Ovary (tissue), 9 donors: Measurements from ENCODE around the gene ETFRF1. TPM values are rescaled to one million over a fixed set of nuclear protein-coding genes. Genes with fewer than 3 reads are reported as not detected.

Experiments
- DNase-seq, 5 donors: peaks; one replicate each; pipeline ENCODE4 v3.0.0-alpha.2; 2019 to 2020
- H3K27ac ChIP-seq, 2 donors: fragments of 200-600 bp; one replicate each; pipeline versions ENCODE4 v1.5.1 to v1.8.0; 2019 to 2022
- H3K27me3 ChIP-seq: fragments of 200-600 bp; one replicate; pipeline ENCODE4 v1.8.0; 2022
- H3K36me3 ChIP-seq: fragments of 200-600 bp; sonication (generic); one replicate; pipeline ENCODE4 v1.5.1; 2019
- H3K4me1 ChIP-seq: one replicate; pipeline ENCODE4 v1.8.1; 2013; ENCODE audit warnings: mild to moderate bottlenecking, moderate library complexity; ENCODE audit not compliant: insufficient read depth
- H3K4me3 ChIP-seq: fragments of 200-600 bp; sonication (generic); one replicate; pipeline ENCODE4 v1.5.1; 2017
- H3K9me3 ChIP-seq, 2 donors: fragments of 200-600 bp in 1 of 2; sonication (generic) in 1 of 2; one replicate each; pipeline versions ENCODE4 v1.5.1 to v1.8.1; 2013 to 2019; ENCODE audit warnings: mild to moderate bottlenecking in 1 of 2, moderate library complexity in 1 of 2
- CTCF ChIP-seq, 3 donors: fragments of 450-650 bp in 2 of 3; fragments of 200-600 bp in 1 of 3; IDR thresholded peaks; one replicate each; pipeline versions ENCODE4 v1.5.1 to v1.8.0; 2016 to 2022; ENCODE audit warnings: antibody characterized with exemption in 3 of 3, mild to moderate bottlenecking in 1 of 3
- EP300 ChIP-seq: sonication (generic); formaldehyde crosslinking; IDR thresholded peaks from one replicate; pipeline ENCODE4 v1.6.1; 2017; ENCODE audit warnings: antibody characterized with exemption
- POLR2A ChIP-seq: fragments of 450-650 bp; IDR thresholded peaks from one replicate; pipeline ENCODE4 v1.6.1; 2017; ENCODE audit warnings: antibody characterized with exemption, mild to moderate bottlenecking, moderate library complexity
- WGBS, 3 donors: extraction: QIAGEN DNeasy Blood & Tissue Kit in 1 of 3; methylation state at CpG; one replicate each; pipeline versions ENCODE4 v1.1.5 to v1.1.7; 2013 to 2017; 5-methylcytosine and 5-hydroxymethylcytosine counted together
- intact Hi-C, 4 donors: fragments of 100-400 bp; cut with DNase I; formaldehyde crosslinking; loops; one replicate each; pipeline versions ENCODE4 v1.11.0 to v1.15.1; 2022 to 2023
- polyA plus RNA-seq, 2 donors: library from polyadenylated mRNA; stranded (reverse); fragments of 200-250 nt in 1 of 2; fragments of 350-450 nt in 1 of 2; fragmentation: Illumina TruSeq in 1 of 2; extraction: RNeasy Lipid Tissue Mini Kit (QIAGEN cat#74804) in 1 of 2; gene quantifications; one replicate each; pipeline ENCODE4 v1.2.3, GENCODE V29; 2013 to 2014
- total RNA-seq, 7 donors: library from RNA; depleted of rRNA in 2 of 7; stranded (reverse); fragments of >200 nt in 2 of 7; fragmentation: NEBNext Ultra II Directional in 3 of 7; extraction: Animal tissue kit (Norgen Biotek cat#: 25700) in 3 of 7; gene quantifications; one replicate each; pipeline versions ENCODE4 v1.1.0 to v1.2.4, GENCODE V29; 2016 to 2023
- donor health status: DM: no; HTN: no; CAD: no; lungs with moderate emphysema.
- donor health status: DM: no; HTN: no; CAD: no.
- donor health status: Bipolar disorder and iron deficiency.
- donor health status: DM: yes; HTN: yes; CAD: no.
- donor health status: DM: no; HTN: no; CAD: no.
- donor health status: DM: yes; HTN: yes; CAD: no.

ETFRF1 gene
- total and polyA plus RNA-seq, 9 donors: 18.2 to 40.1 (median 27.1) TPM

GRCh38 chr12:25200703-25201102 is 5.7 kb downstream of the ETFRF1 start:
- Histone ChIP-seq H3K4me1 (peaks cover 1% of the 10 kb centered on the region), H3K27ac (no peak overlapping the region), H3K36me3 (no peaks in the 10 kb centered on the region), H3K9me3 (no peaks in the 10 kb centered on the region), H3K4me3 (no peak overlapping the region), H3K27me3 (no peaks in the 10 kb centered on the region)
- DNase-seq: no peak
- intact Hi-C loops: loop anchor here in 1 of 4 donors (5.0 kb wide), 1 partner anchor 52 kb away; the partner anchor contains the start of gene KRAS
- 88 to 92% (median 92%) methylated on average over 1 of the region's 1 CpG for WGBS, 3 donors
- TF ChIP-seq EP300: no peak
- TF ChIP-seq CTCF (IDR thresholded peaks at IDR 0.05): no peak
- no peak for TF ChIP-seq POLR2A

GRCh38 chr12:25202137-25202536 is 7.1 kb downstream of the ETFRF1 start:
- Histone ChIP-seq H3K36me3 (no peaks in the 10 kb centered on the region), H3K4me3 (no peak overlapping the region), H3K27me3 (no peaks in the 10 kb centered on the region), H3K4me1 (peaks cover 1% of the 10 kb centered on the region), H3K9me3 (no peaks in the 10 kb centered on the region), H3K27ac (no peak overlapping the region)
- WGBS, 3 donors: 92 to 94% (median 94%) methylated on average over 2 of the region's 2 CpGs
- intact Hi-C loops: loop anchor here in 1 of 4 donors (5.0 kb wide), 1 partner anchor 50 kb away; the partner anchor contains the start of gene KRAS
- TF ChIP-seq EP300: no peak
- no peak for TF ChIP-seq POLR2A
- TF ChIP-seq CTCF (IDR thresholded peaks at IDR 0.05): no peak
- DNase-seq: no peak

- no peak for DNase-seq
- 98 to 99% (median 98%) methylated on average over 6 of the region's 6 CpGs for WGBS, 3 donors
- Histone ChIP-seq H3K4me1 (peaks cover 1% of the 10 kb centered on the region), H3K4me3 (no peak overlapping the region), H3K9me3 (no peaks in the 10 kb centered on the region), H3K27me3 (no peaks in the 10 kb centered on the region), H3K27ac (no peak overlapping the region), H3K36me3 (no peaks in the 10 kb centered on the region)
- no peak for TF ChIP-seq EP300
- no peak for TF ChIP-seq CTCF (IDR thresholded peaks at IDR 0.05)
- TF ChIP-seq POLR2A: no peak
- intact Hi-C loops: no loop called here
Observed at GRCh38 chr12:25207411-25207810, 12.4 kb downstream of the ETFRF1 start.

GRCh38 chr12:25207846-25208245 is 12.8 kb downstream of the ETFRF1 start:
- Histone ChIP-seq H3K27me3 (no peaks in the 10 kb centered on the region), H3K27ac (no peak overlapping the region), H3K4me1 (peaks cover 1% of the 10 kb centered on the region), H3K36me3 (no peaks in the 10 kb centered on the region), H3K9me3 (no peaks in the 10 kb centered on the region), H3K4me3 (no peak overlapping the region)
- TF ChIP-seq POLR2A (no peak), EP300 (no peak), CTCF (IDR thresholded peaks at IDR 0.05) (no peak)
- no peak for DNase-seq
- 67 to 92% (median 86%) methylated on average over 1 of the region's 1 CpG for WGBS, 3 donors
- intact Hi-C loops: no loop called here
